Nucleus accumbens (tissue), 56 donors: ENCODE measurements around the gene TMEM187.

Experiments used
- DNase-seq, 56 donors: peaks; one replicate each; lab custom pipeline; 2025; lab: John Stamatoyannopoulos, UW

TMEM187 gene

DNA sequence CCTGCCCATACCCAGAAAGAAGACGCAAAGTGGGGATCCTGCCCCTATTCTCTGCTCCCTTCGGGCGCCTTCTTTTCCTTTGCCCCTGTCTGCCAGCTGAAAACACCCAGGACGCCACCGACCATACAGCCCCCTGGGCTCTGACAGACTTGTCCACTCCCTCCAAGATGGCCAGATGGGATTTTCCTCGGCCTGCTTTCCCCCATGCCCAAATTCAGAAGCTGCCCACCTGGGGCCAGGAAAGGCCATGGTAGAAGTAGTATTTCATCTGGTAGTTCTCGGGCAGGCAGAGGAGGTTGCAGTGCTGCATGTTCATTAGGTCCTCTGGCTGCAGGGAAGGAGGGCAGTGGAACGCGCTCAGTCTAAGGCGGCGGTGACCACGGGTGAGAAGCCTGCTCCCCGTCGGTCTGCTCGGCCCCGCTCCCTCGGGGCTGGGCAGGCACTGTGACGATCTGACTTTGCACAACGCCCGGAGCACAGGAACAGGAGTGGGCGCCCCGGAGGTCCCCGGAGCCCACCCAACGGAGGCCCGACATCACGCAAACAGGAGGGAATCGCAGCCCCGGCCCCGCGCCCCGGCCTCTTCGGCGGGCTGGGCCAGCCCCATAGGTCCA is 38.3 kb upstream of the TMEM187 start:
- DNase-seq, result no peak

GRCh38 chrX:153934762-153935325 is 37.7 kb upstream of the TMEM187 start, which contains the start of gene NAA10:
NAA10 (minus strand) TSS chrX:153935037; CDS start chrX:153934904, 133 bp downstream.
- peak in 42 of 56 donors; percentile 4 to 77 (median 47) for DNase-seq

DNA sequence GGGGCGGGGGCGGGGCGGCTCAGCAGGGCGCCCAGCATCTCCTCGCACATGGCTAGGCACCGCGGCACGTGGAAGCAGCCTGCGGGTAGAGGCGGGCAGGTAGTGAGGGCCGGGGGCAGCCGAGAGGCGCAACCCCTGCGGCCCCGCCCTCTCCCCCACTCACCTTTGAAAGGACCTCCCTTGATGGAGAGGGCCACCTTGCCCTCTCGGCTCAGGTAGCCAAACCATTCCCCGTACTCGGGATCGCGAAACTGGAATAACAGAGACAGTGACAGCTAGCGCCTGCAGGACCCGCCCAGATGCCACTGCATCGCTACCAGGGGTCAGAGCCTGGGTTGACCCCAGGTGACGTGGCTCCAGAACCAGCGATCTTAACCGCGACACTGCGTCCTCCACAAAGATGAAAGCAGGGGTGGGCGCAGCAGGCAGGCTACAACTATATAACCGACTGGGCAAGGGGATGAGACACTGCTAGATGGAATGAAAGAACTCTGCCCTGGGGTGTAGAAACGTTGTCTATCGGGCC is 37.2 kb upstream of the TMEM187 start:
- peak in 1 of 56 donors; percentile 11 for DNase-seq

- no peak for DNase-seq
Observed at GRCh38 chrX:153937056-153937455, 35.5 kb upstream of the TMEM187 start.

GRCh38 chrX:153938226-153938786 is 34.2 kb upstream of the TMEM187 start:
- DNase-seq, result no peak

GRCh38 chrX:153939573-153939972 is 33.0 kb upstream of the TMEM187 start:
- no peak for DNase-seq

DNA sequence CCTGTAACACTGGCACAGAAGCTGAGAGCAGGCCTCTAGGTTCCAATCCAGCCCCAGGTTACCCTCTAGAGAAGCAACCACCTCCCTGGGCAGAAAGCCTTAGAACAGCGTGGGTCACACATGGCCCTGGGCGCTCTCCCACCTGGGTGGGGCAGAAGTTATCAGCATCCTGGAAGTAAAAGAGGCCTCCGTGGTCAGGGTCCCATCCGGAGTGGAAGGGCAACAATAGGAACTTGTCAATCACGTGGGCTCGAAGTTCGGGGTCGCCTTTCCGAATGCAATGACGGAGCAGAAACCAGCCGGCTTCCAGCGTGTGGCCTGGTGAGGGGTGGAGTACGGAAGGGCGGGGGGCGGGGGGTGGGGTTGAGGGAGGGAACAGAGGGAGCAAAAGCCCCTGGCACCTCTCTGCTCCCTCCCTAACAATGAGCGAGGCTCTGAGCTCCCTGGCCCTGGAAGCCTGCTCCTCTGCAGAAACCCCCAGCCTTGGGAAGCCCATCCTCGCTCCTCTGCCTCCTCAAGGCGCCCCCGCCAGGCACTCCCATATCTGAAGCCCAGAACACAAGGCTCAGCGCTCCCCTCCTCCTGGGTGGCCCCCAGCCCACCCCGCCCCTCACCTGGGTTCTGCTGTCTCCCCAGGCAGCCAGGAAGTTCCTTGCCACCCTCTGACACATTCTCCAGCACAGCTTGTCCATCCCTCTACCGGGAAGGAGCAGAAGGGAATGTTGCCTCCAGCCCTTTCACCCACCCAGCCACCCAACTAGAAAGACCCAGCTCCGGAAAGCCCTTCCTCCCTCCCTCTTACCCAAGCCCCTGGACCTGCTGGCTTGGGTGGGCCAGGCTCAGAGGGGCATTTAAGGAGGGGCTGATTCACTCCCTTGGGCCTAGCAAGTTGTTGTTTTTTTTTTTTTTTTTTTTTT is 31.0 kb upstream of the TMEM187 start:
- no peak for DNase-seq

DNA sequence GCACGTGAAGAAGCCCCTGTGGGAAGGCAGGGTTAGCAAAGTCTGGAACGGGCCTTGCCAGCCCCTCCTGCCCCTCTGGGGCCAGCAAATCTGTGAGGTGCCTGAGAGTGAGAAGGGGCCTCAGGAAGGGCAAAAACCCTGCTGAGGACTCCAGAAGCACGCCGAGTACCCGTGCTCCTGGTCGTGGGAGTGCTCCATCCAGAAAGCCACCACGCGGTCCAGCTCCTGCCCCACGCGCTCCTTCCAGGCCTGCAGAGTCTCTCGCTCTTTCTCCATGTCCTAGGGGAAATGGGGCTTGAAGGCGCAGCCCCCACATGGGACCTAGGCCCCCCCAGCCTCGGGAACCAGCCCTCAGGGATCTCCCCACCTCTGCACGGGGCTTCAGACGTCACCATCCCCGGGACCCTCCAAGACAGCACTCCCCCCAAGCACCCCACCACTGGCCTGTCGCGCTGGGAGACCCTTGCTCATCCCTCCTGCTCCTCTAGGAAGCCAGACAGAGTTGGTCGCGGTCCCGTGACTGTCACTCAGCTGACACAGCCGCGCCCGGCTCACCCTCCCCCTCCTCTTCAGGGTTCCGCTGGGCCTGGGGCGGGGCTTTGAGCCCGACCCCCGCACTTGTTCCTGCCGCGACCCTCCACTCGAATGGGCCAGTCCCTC is 28.3 kb upstream of the TMEM187 start, which contains the start of gene RENBP:
RENBP (minus strand) TSS at position 504 of the 660 bp plus-strand sequence; CDS start at position 471, 33 bp downstream.
- DNase-seq, result peak in 40 of 56 donors; percentile 2 to 72 (median 29)

GRCh38 chrX:153944800-153945150 is 27.8 kb upstream of the TMEM187 start:
- DNase-seq, result no peak

GRCh38 chrX:153945956-153946943 is 26.3 kb upstream of the TMEM187 start:
- no peak for DNase-seq

GRCh38 chrX:153947009-153947769 is 25.4 kb upstream of the TMEM187 start:
- peak in 39 of 56 donors; percentile 3 to 75 (median 29) for DNase-seq

GRCh38 chrX:153948002-153948466 is 24.5 kb upstream of the TMEM187 start:
- DNase-seq, result no peak

DNA sequence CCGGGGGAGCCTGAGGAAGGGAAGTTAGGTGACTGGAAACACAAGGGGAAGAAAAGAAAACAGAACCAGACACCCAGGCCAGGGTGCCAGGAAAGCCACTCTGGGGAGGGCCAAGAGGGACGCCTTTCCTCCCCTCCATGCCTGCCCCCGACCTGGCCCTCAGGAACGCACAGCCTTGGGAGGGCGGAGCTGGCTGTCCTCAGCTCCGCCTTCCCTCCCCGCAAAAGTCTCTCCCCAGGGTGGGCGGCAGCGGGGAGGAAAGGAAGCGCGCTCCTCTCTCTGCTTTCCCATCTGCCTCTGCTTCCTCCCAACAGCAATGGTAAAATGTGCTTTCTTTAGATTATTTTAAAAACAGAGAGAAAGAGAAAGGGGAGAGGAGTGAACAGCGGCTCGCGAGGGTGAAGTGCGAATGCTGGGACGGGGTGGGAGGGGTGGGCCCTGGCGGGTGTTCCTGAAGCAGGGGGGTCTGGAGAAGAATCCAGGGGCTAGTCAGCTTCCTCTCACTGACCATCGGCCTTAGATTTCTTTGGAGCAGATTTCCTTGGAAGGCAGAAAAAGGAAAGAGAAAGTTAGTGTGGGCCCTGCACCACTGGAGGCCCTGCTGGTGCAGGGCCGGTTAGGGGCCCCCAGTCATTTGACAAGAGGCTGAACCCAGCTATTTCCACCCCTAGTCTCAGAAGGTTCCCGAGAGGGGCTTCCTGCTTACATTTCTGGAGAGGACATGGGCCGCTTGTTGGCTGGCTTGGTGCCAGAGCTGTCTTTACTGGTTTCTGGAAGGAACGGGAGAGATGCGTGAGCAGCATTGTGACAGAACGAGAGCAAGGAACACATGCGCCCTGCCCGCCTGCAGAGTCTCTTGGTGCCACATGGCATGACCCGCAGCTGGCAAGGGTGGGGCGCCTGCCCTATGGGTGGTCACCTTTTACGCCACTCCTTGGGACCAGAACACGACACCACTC is 23.4 kb upstream of the TMEM187 start:
- DNase-seq, result peak in 10 of 56 donors; percentile 2 to 51 (median 19)

- DNase-seq, result no peak
Observed at GRCh38 chrX:153950127-153950526, 22.4 kb upstream of the TMEM187 start.

- DNase-seq, result no peak
Observed at GRCh38 chrX:153951683-153952372, 20.7 kb upstream of the TMEM187 start.

- DNase-seq, result no peak
Observed at GRCh38 chrX:153952373-153953026, 20.1 kb upstream of the TMEM187 start.
